Measurements from ENCODE around the gene EVI2B.

GRCh38 chr17:31309556-31309955 is 4.3 kb downstream of the EVI2B start:
- no peak for TF ChIP-seq POLR2AphosphoS5 (IDR thresholded peaks at IDR 0.05; ENCODE audit: low read depth, low read length)
- TF ChIP-seq SIN3A (IDR thresholded peaks at IDR 0.05; ENCODE audit: borderline replicate concordance, insufficient read depth, low read length) = no peak
- no peak for TF ChIP-seq REST (IDR thresholded peaks at IDR 0.05; ENCODE audit: insufficient read depth in 1 of 2, low read depth in 2 of 2, low read length in 2 of 2)
- TF ChIP-seq TAF1 (IDR thresholded peaks at IDR 0.05; ENCODE audit: borderline replicate concordance, insufficient read depth, low read length) = no peak
- TF ChIP-seq FOXP2 (optimal IDR thresholded peaks at IDR 0.05; ENCODE audit: borderline replicate concordance, extremely low read depth, extremely low read length, insufficient read depth) = no peak

Measured in PFSK-1 (cell line).